OCI-LY3 (cell line): ENCODE data around the gene EMC1.

ENCODE experiments used
- H2AFZ ChIP-seq: fragments of 200-600, 300-600 bp; shearing (Covaris generic); 2 replicates; pipeline ENCODE4 v1.6.0; 2014; ENCODE audit warnings: antibody characterized with exemption, low read depth, low read length
- H3K27ac ChIP-seq: fragments of 200-600, 300-600 bp; sonication (generic); 2 replicates; pipeline ENCODE4 v1.5.1; 2014; ENCODE audit warnings: mild to moderate bottlenecking, low read length, moderate library complexity, mixed read lengths
- H3K27me3 ChIP-seq: fragments of 200-600, 300-600 bp; sonication (generic); 2 replicates; pipeline ENCODE4 v1.6.1; 2014; ENCODE audit warnings: low read depth, low read length, mixed read lengths
- H3K36me3 ChIP-seq: fragments of 200-600, 300-600 bp; sonication (generic); replicated peaks from 2 replicates; pipeline ENCODE3; 2014; ENCODE audit warnings: low read depth, low read length, mixed read lengths
- H3K4me1 ChIP-seq: fragments of 300-600, 200-600 bp; sonication (generic); 2 replicates; pipeline ENCODE4 v1.6.1; 2014; ENCODE audit warnings: low read length, mixed read lengths
- H3K4me2 ChIP-seq: fragments of 200-600, 300-600 bp; sonication (generic); 2 replicates; pipeline ENCODE4 v1.6.1; 2014; ENCODE audit warnings: low read length, mixed read lengths
- H3K4me3 ChIP-seq: fragments of 300-600, 200-600 bp; sonication (generic); 2 replicates; pipeline ENCODE4 v1.5.1; 2014; ENCODE audit warnings: antibody characterized with exemption, mild to moderate bottlenecking, low read length, moderate library complexity
- H3K79me2 ChIP-seq: fragments of 300-600, 200-600 bp; shearing (Covaris generic); 2 replicates; pipeline ENCODE4 v1.6.1; 2014; ENCODE audit warnings: mild to moderate bottlenecking, low read length, mixed read lengths
- H3K9ac ChIP-seq: fragments of 300-600, 200-600 bp; shearing (Covaris generic); 2 replicates; pipeline ENCODE4 v1.6.0; 2014; ENCODE audit warnings: mild to moderate bottlenecking, low read length, moderate library complexity
- H3K9me3 ChIP-seq: fragments of 200-600, 300-600 bp; shearing (Covaris generic); 2 replicates; pipeline ENCODE4 v1.6.1; 2014; ENCODE audit warnings: low read length, mixed read lengths; ENCODE audit not compliant: insufficient read depth
- H4K20me1 ChIP-seq: fragments of 200-600, 300-600 bp; sonication (generic); 2 replicates; pipeline ENCODE4 v1.6.1; 2016; ENCODE audit warnings: low read length, mixed read lengths; ENCODE audit not compliant: insufficient read depth
- CTCF ChIP-seq: fragments of 200-600, 300-600 bp; sonication (generic); IDR thresholded peaks from 2 replicates; pipeline ENCODE4 v1.5.1; 2014; ENCODE audit warnings: antibody characterized with exemption, low read length, low read depth
- EZH2phosphoT487 ChIP-seq: fragments of 200-600 bp; shearing (Covaris generic); IDR thresholded peaks from 2 replicates; pipeline ENCODE4 v1.6.1; 2018; ENCODE audit warnings: antibody characterized with exemption, mixed run types, low read depth

EMC1 gene

DNA sequence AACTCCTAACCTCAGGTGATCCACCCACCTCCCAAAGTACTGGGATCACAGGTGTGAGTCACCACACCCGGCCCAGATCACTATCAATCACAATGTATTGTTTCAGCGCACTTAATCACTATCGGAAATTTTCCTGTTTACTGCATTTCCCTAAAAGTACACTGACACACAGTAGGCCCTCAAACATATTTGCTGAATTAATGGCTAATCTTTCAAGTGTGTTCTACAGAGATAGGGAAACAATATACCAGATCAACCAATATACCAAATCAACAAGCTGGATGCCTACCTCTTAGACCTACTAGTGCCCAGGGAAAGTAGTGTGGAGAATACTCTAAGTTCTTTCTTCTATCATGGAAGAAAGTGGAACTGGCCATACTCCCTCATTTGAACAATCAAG, 58.3 kb downstream of the EMC1 start:
- Histone ChIP-seq H3K4me1 (no peaks in the 10 kb centered on the region), H4K20me1 (no peaks in the 10 kb centered on the region), H3K36me3 (peaks cover 41% of the 10 kb centered on the region), H3K4me3 (no peak overlapping the region), H3K9me3 (no peaks in the 10 kb centered on the region), H3K27ac (no peak overlapping the region), H3K4me2 (no peak overlapping the region), H3K9ac (no peak overlapping the region), H3K79me2 (peaks cover 6% of the 10 kb centered on the region; the same call in 1 of the 2 replicates), H2AFZ (no peak overlapping the region), H3K27me3 (no peaks in the 10 kb centered on the region)
- TF ChIP-seq CTCF = no peak
- no peak for TF ChIP-seq EZH2phosphoT487

DNA sequence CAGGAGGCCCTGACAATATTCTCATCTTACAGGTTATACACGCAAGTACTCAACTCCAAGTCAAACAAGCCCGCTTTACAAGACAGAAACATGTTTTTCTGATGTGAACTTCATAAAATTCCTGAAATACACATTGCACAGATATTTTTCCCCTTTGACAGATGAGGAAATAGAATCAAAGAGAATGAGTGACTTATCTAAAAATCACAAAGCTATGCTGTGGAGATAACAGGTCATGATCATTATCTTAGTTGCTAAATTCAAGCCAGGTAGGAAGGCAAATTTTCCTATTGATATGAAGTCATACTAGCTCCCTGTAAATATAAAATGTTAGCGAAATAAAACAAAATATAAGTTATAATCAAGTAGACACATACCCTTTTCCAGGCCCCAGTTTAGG, 59.5 kb downstream of the EMC1 start:
- no peak overlapping the region for H2AFZ ChIP-seq
- 0 out of 2 replicates have a peak, but pooled peaks cover 6% of the 10 kb centered on the region for H3K79me2 ChIP-seq
- no peaks in the 10 kb centered on the region for H3K27me3 ChIP-seq
- H3K9ac ChIP-seq = no peak overlapping the region
- H3K27ac ChIP-seq = no peak overlapping the region
- peaks cover 2% of the 10 kb centered on the region; the same call in 1 of the 2 replicates for H3K4me1 ChIP-seq
- no peak overlapping the region for H3K4me3 ChIP-seq
- H3K9me3 ChIP-seq = no peaks in the 10 kb centered on the region
- TF ChIP-seq EZH2phosphoT487 = no peak
- TF ChIP-seq CTCF = no peak
- peaks cover 40% of the 10 kb centered on the region for H3K36me3 ChIP-seq
- no peak overlapping the region for H3K4me2 ChIP-seq
- H4K20me1 ChIP-seq = no peaks in the 10 kb centered on the region

- Histone ChIP-seq H3K9me3 (no peaks in the 10 kb centered on the region), H2AFZ (no peak overlapping the region), H3K9ac (no peak overlapping the region), H3K4me1 (peaks cover 11% of the 10 kb centered on the region), H4K20me1 (no peaks in the 10 kb centered on the region), H3K27me3 (no peaks in the 10 kb centered on the region), H3K79me2 (0 out of 2 replicates have a peak, but pooled peaks cover 2% of the 10 kb centered on the region), H3K4me3 (no peak overlapping the region), H3K4me2 (no peak overlapping the region), H3K36me3 (peaks cover 45% of the 10 kb centered on the region), H3K27ac (no peak overlapping the region)
- TF ChIP-seq CTCF (no peak), EZH2phosphoT487 (no peak)
These were observed 60.9 kb downstream of the EMC1 start for GRCh38 chr1:19190468-19190867.

DNA sequence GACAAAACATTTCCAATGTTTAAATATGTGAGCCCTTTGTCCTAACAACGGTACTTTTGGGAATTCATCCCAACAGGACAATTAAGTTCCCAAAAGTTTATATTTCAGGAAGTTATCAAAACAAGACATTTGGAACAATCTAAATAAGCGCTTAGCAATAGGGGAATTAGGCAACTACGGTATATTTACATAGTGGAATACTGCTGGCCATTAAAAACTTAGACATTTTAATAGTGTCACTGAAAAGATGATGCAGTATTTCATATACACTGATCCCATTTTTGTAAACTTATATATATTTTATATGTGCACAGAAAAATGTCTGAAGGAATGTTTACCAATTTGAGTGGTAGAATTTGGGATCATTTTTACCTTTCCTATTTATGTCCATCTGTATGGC, 62.1 kb downstream of the EMC1 start:
- Histone ChIP-seq H3K9me3 (no peaks in the 10 kb centered on the region), H3K27ac (no peak overlapping the region), H3K4me2 (no peak overlapping the region), H3K9ac (no peak overlapping the region), H4K20me1 (no peaks in the 10 kb centered on the region), H3K4me1 (peaks cover 11% of the 10 kb centered on the region), H3K27me3 (no peaks in the 10 kb centered on the region), H3K4me3 (no peak overlapping the region), H3K79me2 (no peaks in the 10 kb centered on the region), H2AFZ (no peak overlapping the region), H3K36me3 (peaks cover 52% of the 10 kb centered on the region)
- TF ChIP-seq CTCF = no peak
- TF ChIP-seq EZH2phosphoT487 = no peak
